ENCODE results near the gene YWHAB. TPM values are rescaled to one million over a fixed set of nuclear protein-coding genes. Genes with fewer than 3 reads are reported as not detected.

Gene YWHAB
- polyA plus RNA-seq, 1 experiment, result 60.5 TPM

DNA sequence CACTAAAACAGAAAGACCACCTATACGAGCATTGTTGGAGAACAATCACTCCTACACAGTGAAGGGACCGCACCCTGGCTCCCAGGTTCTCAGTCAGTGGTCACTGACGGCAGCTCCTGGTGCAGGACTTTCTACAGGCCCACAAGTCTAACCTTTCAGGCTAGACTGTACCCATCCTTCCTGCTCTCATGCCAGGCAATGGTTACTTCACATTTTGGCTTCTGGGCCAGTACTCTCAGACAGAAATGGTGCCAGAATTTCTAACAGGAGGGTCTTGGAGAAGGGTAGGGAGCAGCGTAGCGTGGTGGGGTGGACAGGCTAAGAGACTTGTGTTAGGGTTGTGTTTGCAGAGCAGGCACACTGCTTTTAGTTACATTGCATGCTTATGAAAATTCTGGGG lies 62.6 kb downstream of the YWHAB start:
- H3K27me3 ChIP-seq (ENCODE audit: control insufficient read depth, insufficient read depth, low read length), result no peaks in the 10 kb centered on the region
- H3K36me3 ChIP-seq (ENCODE audit: control insufficient read depth, insufficient read depth, low read length), result peaks cover 19% of the 10 kb centered on the region
- ChIA-PET POLR2A (no interaction called here), CTCF (interaction anchor here (1.4 to 2.4 kb wide), 3 partner anchors 11 to 346 kb away, joined by 3 to 15 read pairs (median 5); partner anchors contain the start of gene TOMM34)
- TF ChIP-seq, protein P1, sequence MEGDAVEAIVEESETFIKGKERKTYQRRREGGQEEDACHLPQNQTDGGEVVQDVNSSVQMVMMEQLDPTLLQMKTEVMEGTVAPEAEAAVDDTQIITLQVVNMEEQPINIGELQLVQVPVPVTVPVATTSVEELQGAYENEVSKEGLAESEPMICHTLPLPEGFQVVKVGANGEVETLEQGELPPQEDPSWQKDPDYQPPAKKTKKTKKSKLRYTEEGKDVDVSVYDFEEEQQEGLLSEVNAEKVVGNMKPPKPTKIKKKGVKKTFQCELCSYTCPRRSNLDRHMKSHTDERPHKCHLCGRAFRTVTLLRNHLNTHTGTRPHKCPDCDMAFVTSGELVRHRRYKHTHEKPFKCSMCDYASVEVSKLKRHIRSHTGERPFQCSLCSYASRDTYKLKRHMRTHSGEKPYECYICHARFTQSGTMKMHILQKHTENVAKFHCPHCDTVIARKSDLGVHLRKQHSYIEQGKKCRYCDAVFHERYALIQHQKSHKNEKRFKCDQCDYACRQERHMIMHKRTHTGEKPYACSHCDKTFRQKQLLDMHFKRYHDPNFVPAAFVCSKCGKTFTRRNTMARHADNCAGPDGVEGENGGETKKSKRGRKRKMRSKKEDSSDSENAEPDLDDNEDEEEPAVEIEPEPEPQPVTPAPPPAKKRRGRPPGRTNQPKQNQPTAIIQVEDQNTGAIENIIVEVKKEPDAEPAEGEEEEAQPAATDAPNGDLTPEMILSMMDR (IDR thresholded peaks at IDR 0.05; ENCODE audit: insufficient read depth, low read depth, low read length), result no peak
- H3K4me3 ChIP-seq (ENCODE audit: low read depth, low read length), result no peak overlapping the region
- DNase-seq (ENCODE audit: low read depth), result no peak

DNA sequence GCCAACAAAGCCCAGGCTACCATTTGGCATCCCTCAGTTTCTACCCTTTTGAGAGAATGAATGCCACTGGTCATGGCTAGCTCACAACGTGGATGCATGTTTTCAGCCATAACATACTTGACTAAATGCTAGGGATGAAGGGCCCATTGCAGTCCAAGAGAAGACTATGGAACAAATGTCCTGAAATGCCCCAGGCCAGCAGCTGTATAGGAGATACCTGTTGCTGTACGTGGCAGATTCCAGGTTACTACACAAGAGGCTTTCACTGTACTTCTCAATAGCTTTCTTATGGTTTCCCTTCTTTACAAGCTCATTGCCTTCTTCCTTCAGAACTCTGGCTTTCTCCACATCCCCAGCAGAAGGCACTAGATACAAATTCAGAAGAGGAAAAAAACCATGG lies 63.0 kb downstream of the YWHAB start:
- Histone ChIP-seq H3K4me3 (ENCODE audit: low read depth, low read length) (no peak overlapping the region), H3K27me3 (ENCODE audit: control insufficient read depth, insufficient read depth, low read length) (no peaks in the 10 kb centered on the region), H3K36me3 (ENCODE audit: control insufficient read depth, insufficient read depth, low read length) (peaks cover 17% of the 10 kb centered on the region)
- TF ChIP-seq, protein P1 (IDR thresholded peaks at IDR 0.05; ENCODE audit: insufficient read depth, low read depth, low read length), result 0 out of 2 replicates have a peak, but pooled peaks have one; percentile 7
- POLR2A ChIA-PET, result no interaction called here
- CTCF ChIA-PET, result interaction anchor here (1.4 to 2.4 kb wide), 3 partner anchors 10 to 346 kb away, joined by 3 to 15 read pairs (median 5); partner anchors contain the start of gene TOMM34
- DNase-seq (ENCODE audit: low read depth), result no peak

DNA sequence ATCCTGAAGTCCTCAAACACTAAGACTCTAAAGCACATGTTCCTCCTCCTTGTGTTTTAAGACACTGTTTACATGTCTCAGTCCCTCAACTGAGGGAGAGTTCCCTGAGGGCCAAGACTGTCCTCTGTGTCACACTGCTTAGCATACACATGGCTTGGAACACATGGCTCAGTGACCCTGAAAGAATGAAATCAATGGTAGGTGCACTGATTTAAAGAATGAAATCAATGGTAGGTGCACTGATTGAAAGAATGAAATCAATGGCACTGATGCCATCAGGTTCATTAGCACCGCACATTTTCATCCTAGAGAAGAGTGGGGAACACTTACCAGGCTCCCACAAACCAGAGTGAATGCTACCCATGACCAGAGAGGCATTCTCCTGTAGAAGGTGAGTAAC lies 64.9 kb downstream of the YWHAB start:
- DNase-seq (ENCODE audit: low read depth), result no peak
- ChIA-PET POLR2A (no interaction called here), CTCF (interaction anchor here (1.2 to 2.4 kb wide), 2 partner anchors 8 to 344 kb away, joined by 4 to 15 read pairs; partner anchors contain the start of gene TOMM34)
- TF ChIP-seq, protein P1 (IDR thresholded peaks at IDR 0.05; ENCODE audit: insufficient read depth, low read depth, low read length), result no peak
- no peaks in the 10 kb centered on the region for H3K27me3 ChIP-seq (ENCODE audit: control insufficient read depth, insufficient read depth, low read length)
- peaks cover 23% of the 10 kb centered on the region for H3K36me3 ChIP-seq (ENCODE audit: control insufficient read depth, insufficient read depth, low read length)
- no peak overlapping the region for H3K4me3 ChIP-seq (ENCODE audit: low read depth, low read length)

DNA sequence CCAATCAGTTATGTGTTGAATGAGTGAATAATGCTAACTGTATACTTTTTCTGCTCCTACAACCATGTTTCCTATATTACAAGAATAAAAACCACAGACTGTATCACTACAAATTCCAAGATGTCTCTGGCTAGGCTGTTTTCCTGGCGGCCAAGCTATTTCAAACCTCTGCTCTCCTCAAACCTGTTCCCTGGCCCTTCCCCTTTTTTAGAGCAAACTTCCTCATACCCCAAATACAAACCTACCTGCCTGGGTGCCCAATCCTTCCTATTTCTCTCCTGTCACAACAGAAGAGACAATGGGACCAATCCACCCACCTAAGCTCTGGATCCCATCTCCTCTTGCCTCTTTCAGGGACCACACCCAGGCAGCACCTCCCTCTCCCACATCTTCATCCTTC lies 67.2 kb downstream of the YWHAB start:
- Histone ChIP-seq H3K36me3 (ENCODE audit: control insufficient read depth, insufficient read depth, low read length) (peaks cover 23% of the 10 kb centered on the region), H3K27me3 (ENCODE audit: control insufficient read depth, insufficient read depth, low read length) (no peaks in the 10 kb centered on the region), H3K4me3 (ENCODE audit: low read depth, low read length) (no peak overlapping the region)
- TF ChIP-seq, protein P1 (IDR thresholded peaks at IDR 0.05; ENCODE audit: insufficient read depth, low read depth, low read length), result no peak
- no peak for DNase-seq (ENCODE audit: low read depth)
- POLR2A ChIA-PET, result interaction anchor here (0.7 kb wide), 2 partner anchors 57 to 360 kb away, joined by 3 read pairs; no protein-coding TSS in a partner anchor
- CTCF ChIA-PET, result interaction anchor here (0.5 kb wide), 1 partner anchor 849 kb away, joined by 4 read pairs; no protein-coding TSS in a partner anchor

DNA sequence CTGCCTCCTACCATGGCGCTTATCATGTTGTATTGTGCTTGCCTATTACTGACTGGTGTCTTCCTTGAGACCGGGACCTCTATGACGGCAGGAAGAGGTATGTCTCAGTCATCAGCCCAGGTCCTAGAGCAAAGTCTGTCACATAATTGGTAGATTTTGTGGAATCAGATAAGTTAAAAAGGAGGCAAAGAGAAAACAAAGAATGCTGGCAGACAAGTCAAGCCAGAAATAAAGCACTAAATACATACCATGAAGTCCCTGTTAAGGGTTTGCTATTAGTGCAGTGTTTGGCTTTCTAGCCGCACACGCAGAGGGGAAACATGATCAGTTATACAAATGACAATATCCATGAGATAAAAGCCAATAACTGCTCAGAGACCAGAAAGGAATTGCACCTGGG lies 68.7 kb downstream of the YWHAB start:
- CTCF ChIA-PET, result no interaction called here
- Histone ChIP-seq H3K36me3 (ENCODE audit: control insufficient read depth, insufficient read depth, low read length) (peaks cover 20% of the 10 kb centered on the region), H3K4me3 (ENCODE audit: low read depth, low read length) (no peak overlapping the region), H3K27me3 (ENCODE audit: control insufficient read depth, insufficient read depth, low read length) (no peaks in the 10 kb centered on the region)
- POLR2A ChIA-PET, result no interaction called here
- TF ChIP-seq, protein P1 (IDR thresholded peaks at IDR 0.05; ENCODE audit: insufficient read depth, low read depth, low read length), result no peak
- DNase-seq (ENCODE audit: low read depth), result no peak
